ENCODE data around the gene LLGL2.
A peak's percentile ranks its signal among the peaks of the same experiment; 100 is the strongest.
"Not testable (repeated sequence)": the region's sequence is repeated elsewhere in the genome, so short reads cannot be mapped to it uniquely, and the experiment has no call there.

LLGL2 gene

GRCh38 chr17:75507733-75508719 lies 17.5 kb upstream of the LLGL2 start:
- no peak for DNase-seq (ENCODE audit: low read depth in 2 of 2)

- DNase-seq (ENCODE audit: low read depth in 2 of 2): no peak
Measured at GRCh38 chr17:75508931-75509361, 16.6 kb upstream of the LLGL2 start.

- no peak for DNase-seq (ENCODE audit: low read depth in 2 of 2)
Measured at GRCh38 chr17:75509528-75510258, 15.8 kb upstream of the LLGL2 start.

- no peak for DNase-seq (ENCODE audit: low read depth in 2 of 2)
Measured at GRCh38 chr17:75511270-75511609, 14.3 kb upstream of the LLGL2 start.

- no peak for DNase-seq (ENCODE audit: low read depth in 2 of 2)
Measured at GRCh38 chr17:75511610-75512575, 13.6 kb upstream of the LLGL2 start.

GRCh38 chr17:75512926-75513640 lies 12.4 kb upstream of the LLGL2 start:
- no peak for DNase-seq (ENCODE audit: low read depth in 2 of 2)

GRCh38 chr17:75513641-75514000 lies 11.9 kb upstream of the LLGL2 start:
- no peak for DNase-seq (ENCODE audit: low read depth in 2 of 2)

GRCh38 chr17:75514299-75514918 lies 11.1 kb upstream of the LLGL2 start:
- DNase-seq (ENCODE audit: low read depth in 2 of 2): no peak

- no peak for DNase-seq (ENCODE audit: low read depth in 2 of 2)
Measured at GRCh38 chr17:75514919-75515495, 10.5 kb upstream of the LLGL2 start.

- DNase-seq (ENCODE audit: low read depth in 2 of 2): peak; percentile 58 to 62
Measured at GRCh38 chr17:75515496-75516254, 9.8 kb upstream of the LLGL2 start, which contains the start of gene CASKIN2. Gene CASKIN2 (minus strand): TSS chr17:75515537. CDS start chr17:75513804, 1,733 bp downstream.

GRCh38 chr17:75516255-75516618 lies 9.3 kb upstream of the LLGL2 start, which contains the start of gene TSEN54:
Gene TSEN54 (plus strand): TSS chr17:75516528. CDS start chr17:75516561, 33 bp downstream.
- DNase-seq (ENCODE audit: low read depth in 2 of 2): peak; percentile 86 to 90

- no peak for DNase-seq (ENCODE audit: low read depth in 2 of 2)
Measured at GRCh38 chr17:75516619-75517296, 8.7 kb upstream of the LLGL2 start.

- no peak for DNase-seq (ENCODE audit: low read depth in 2 of 2)
Measured at GRCh38 chr17:75517297-75517865, 8.1 kb upstream of the LLGL2 start.

- no peak for DNase-seq (ENCODE audit: low read depth in 2 of 2)
Measured at GRCh38 chr17:75518201-75518600, 7.3 kb upstream of the LLGL2 start.

- no peak for DNase-seq (ENCODE audit: low read depth in 2 of 2)
Measured at GRCh38 chr17:75518983-75519537, 6.4 kb upstream of the LLGL2 start.

- DNase-seq (ENCODE audit: low read depth in 2 of 2): not testable (repeated sequence)
Measured at GRCh38 chr17:75520413-75520812, 5.1 kb upstream of the LLGL2 start.

GRCh38 chr17:75521290-75521689 lies 4.2 kb upstream of the LLGL2 start:
- DNase-seq (ENCODE audit: low read depth in 2 of 2): no peak

Measured in stimulated activated CD8-positive, alpha-beta memory T cell treated with anti-CD3 and anti-CD28 coated beads, Interleukin-15, amount 100 ng/mL, for 4 hours (primary cell).